DOHH2 (cell line): ENCODE measurements around the gene NDUFC2.

Experiments used
- EZH2phosphoT487 ChIP-seq: fragments of 200-600 bp; sonication (generic); IDR thresholded peaks from 2 replicates; pipeline ENCODE4 v1.6.1; 2017; ENCODE audit warnings: borderline replicate concordance, mild to moderate bottlenecking, antibody characterized with exemption, low read length, moderate library complexity, mixed read lengths
- TF ChIP-seq, protein P1 (sequence below): fragments of 200-600 bp; sonication (generic); IDR thresholded peaks from one replicate; pipeline ENCODE4 v1.5.1; 2014; ENCODE audit warnings: antibody characterized with exemption, mild to moderate bottlenecking, low read depth, low read length; ENCODE audit not compliant: poor library complexity, severe bottlenecking

DNA sequence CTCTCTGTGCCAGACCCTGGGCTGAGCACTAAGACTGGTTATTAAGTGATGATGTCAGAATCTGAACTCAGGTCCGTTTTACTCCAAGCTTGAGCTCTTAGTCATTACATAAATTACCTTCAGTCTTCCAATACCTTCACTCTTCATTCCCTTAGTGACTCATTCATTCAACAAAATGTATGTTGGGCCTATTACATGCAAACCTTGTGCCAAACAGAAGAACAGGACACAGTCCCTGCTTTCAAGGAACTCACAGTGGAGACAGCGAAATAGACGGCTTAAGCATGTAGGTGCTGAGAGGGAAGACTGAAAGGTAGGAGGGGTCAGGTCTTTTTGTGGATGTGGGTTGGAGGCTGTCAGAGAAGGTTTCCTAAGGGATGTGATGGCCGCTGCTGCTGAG is 59.9 kb downstream of the NDUFC2 start:
- TF ChIP-seq, protein P1, sequence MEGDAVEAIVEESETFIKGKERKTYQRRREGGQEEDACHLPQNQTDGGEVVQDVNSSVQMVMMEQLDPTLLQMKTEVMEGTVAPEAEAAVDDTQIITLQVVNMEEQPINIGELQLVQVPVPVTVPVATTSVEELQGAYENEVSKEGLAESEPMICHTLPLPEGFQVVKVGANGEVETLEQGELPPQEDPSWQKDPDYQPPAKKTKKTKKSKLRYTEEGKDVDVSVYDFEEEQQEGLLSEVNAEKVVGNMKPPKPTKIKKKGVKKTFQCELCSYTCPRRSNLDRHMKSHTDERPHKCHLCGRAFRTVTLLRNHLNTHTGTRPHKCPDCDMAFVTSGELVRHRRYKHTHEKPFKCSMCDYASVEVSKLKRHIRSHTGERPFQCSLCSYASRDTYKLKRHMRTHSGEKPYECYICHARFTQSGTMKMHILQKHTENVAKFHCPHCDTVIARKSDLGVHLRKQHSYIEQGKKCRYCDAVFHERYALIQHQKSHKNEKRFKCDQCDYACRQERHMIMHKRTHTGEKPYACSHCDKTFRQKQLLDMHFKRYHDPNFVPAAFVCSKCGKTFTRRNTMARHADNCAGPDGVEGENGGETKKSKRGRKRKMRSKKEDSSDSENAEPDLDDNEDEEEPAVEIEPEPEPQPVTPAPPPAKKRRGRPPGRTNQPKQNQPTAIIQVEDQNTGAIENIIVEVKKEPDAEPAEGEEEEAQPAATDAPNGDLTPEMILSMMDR: no peak
- TF ChIP-seq EZH2phosphoT487: no peak
